HEK293 (cell line): ENCODE results near the gene WDR7.

Experiments used
- CTCF ChIA-PET: fragments of 350-600 bp; formaldehyde crosslinking; extraction: SDS; loops from one replicate; lab custom pipeline; 2021; ENCODE audit warnings: antibody characterized with exemption; lab: Yijun Ruan, JAX
- POLR2A ChIA-PET: fragments of 300-600 bp; formaldehyde crosslinking; extraction: SDS; loops from one replicate; lab custom pipeline; 2020; ENCODE audit warnings: antibody characterized with exemption, inconsistent platforms; lab: Yijun Ruan, JAX
- H3K27ac ChIP-seq: fragments of 200-500 bp; sonication (Bioruptor generic); 2 replicates; pipeline ENCODE4 v1.5.1; 2014; ENCODE audit warnings: low read depth, low read length, control low read depth, inconsistent platforms; ENCODE audit errors: extremely low read depth
- H3K36me3 ChIP-seq, 2 experiments: fragments of 200-500 bp in 1 of 2; sonication (Bioruptor generic) in 1 of 2; 1 replicate in 1 of 2; 2 replicates in 1 of 2; pipeline ENCODE4 v1.5.1; 2014 to 2017; ENCODE audit warnings: inconsistent platforms in 2 of 2, low read length in 2 of 2; ENCODE audit not compliant: control insufficient read depth in 2 of 2, insufficient read depth in 1 of 2
- H3K4me1 ChIP-seq: fragments of 200-500 bp; sonication (Bioruptor generic); 2 replicates; pipeline ENCODE4 v1.5.1; 2014; ENCODE audit warnings: mild to moderate bottlenecking, low read length, inconsistent platforms; ENCODE audit not compliant: control insufficient read depth, insufficient read depth
- H3K4me3 ChIP-seq: 2 replicates; pipeline ENCODE4 v1.5.1; 2011; ENCODE audit warnings: low read depth, mild to moderate bottlenecking, control low read depth, low read length, moderate library complexity
- H3K9me3 ChIP-seq: fragments of 200-500 bp; sonication (Bioruptor generic); 2 replicates; pipeline ENCODE4 v1.5.1; 2014; ENCODE audit warnings: low read depth, low read length, inconsistent platforms; ENCODE audit not compliant: control insufficient read depth, insufficient read depth
- FEZF1 ChIP-seq: fragments of 450-650 bp; formaldehyde crosslinking; IDR thresholded peaks from 2 replicates; pipeline ENCODE4 v1.5.1; 2016; ENCODE audit warnings: missing biosample characterization, missing genetic modification characterization
- PRDM6 ChIP-seq: fragments of 450-650 bp; formaldehyde crosslinking; IDR thresholded peaks from 2 replicates; pipeline ENCODE4 v1.5.1; 2017; ENCODE audit warnings: missing biosample characterization, missing genetic modification characterization
- SCRT1 ChIP-seq: fragments of 450-650 bp; formaldehyde crosslinking; IDR thresholded peaks from 2 replicates; pipeline ENCODE4 v1.5.1; 2016; ENCODE audit warnings: missing biosample characterization, missing genetic modification characterization, borderline replicate concordance
- ZFP3 ChIP-seq: fragments of 450-650 bp; formaldehyde crosslinking; IDR thresholded peaks from 2 replicates; pipeline ENCODE4 v1.5.1; 2016; ENCODE audit warnings: low read depth, missing biosample characterization, missing genetic modification characterization
- ZNF132 ChIP-seq: fragments of 450-650 bp; formaldehyde crosslinking; IDR thresholded peaks from 2 replicates; pipeline ENCODE4 v1.5.1; 2017; ENCODE audit warnings: missing biosample characterization, missing genetic modification characterization, borderline replicate concordance
- ZNF26 ChIP-seq: fragments of 450-650 bp; formaldehyde crosslinking; IDR thresholded peaks from 2 replicates; pipeline ENCODE4 v1.5.1; 2016; ENCODE audit warnings: missing biosample characterization, missing genetic modification characterization
- ZNF302 ChIP-seq: fragments of 450-650 bp; formaldehyde crosslinking; IDR thresholded peaks from 2 replicates; pipeline ENCODE4 v1.5.1; 2016; ENCODE audit warnings: missing biosample characterization, missing genetic modification characterization, low read depth
- ZNF311 ChIP-seq: fragments of 450-650 bp; formaldehyde crosslinking; IDR thresholded peaks from 2 replicates; pipeline ENCODE4 v1.5.1; 2017; ENCODE audit warnings: missing biosample characterization, missing genetic modification characterization, borderline replicate concordance
- ZNF335 ChIP-seq: fragments of 450-650 bp; formaldehyde crosslinking; conservative IDR thresholded peaks from 2 replicates; pipeline ENCODE4 v1.5.1; 2016; ENCODE audit warnings: missing biosample characterization, missing genetic modification characterization
- ZNF362 ChIP-seq: fragments of 450-650 bp; formaldehyde crosslinking; IDR thresholded peaks from 2 replicates; pipeline ENCODE4 v1.5.1; 2016; ENCODE audit warnings: missing biosample characterization, missing genetic modification characterization
- ZNF433 ChIP-seq: fragments of 450-650 bp; formaldehyde crosslinking; IDR thresholded peaks from 2 replicates; pipeline ENCODE4 v1.5.1; 2016; ENCODE audit warnings: missing biosample characterization, missing genetic modification characterization, low read depth
- ZNF449 ChIP-seq: fragments of 450-650 bp; formaldehyde crosslinking; IDR thresholded peaks from 2 replicates; pipeline ENCODE4 v1.5.1; 2017; ENCODE audit warnings: missing biosample characterization, mild to moderate bottlenecking, missing genetic modification characterization, moderate library complexity
- ZNF518A ChIP-seq: fragments of 450-650 bp; formaldehyde crosslinking; conservative IDR thresholded peaks from 2 replicates; pipeline ENCODE4 v1.5.1; 2016; ENCODE audit warnings: low read depth, missing biosample characterization, missing genetic modification characterization
- ZNF549 ChIP-seq: fragments of 450-650 bp; IDR thresholded peaks from 2 replicates; pipeline ENCODE4 v1.5.1; 2018; ENCODE audit warnings: missing biosample characterization, missing genetic modification characterization, mild to moderate bottlenecking, inconsistent platforms, moderate library complexity
- ZNF654 ChIP-seq: fragments of 450-650 bp; formaldehyde crosslinking; IDR thresholded peaks from 2 replicates; pipeline ENCODE4 v1.5.1; 2016; ENCODE audit warnings: low read depth, missing biosample characterization, missing genetic modification characterization
- ZSCAN18 ChIP-seq: fragments of 450-650 bp; formaldehyde crosslinking; IDR thresholded peaks from 2 replicates; pipeline ENCODE4 v1.5.1; 2016; ENCODE audit warnings: missing biosample characterization, missing genetic modification characterization

WDR7 gene

GRCh38 chr18:56702946-56703345 is 51.8 kb downstream of the WDR7 start:
- ChIA-PET CTCF (interaction anchor here (0.6 to 3.3 kb wide), 22 partner anchors 9 to 1416 kb away, joined by 3 to 22 read pairs (median 4); no protein-coding TSS in a partner anchor), POLR2A (no interaction called here)
- TF ChIP-seq SCRT1, result no peak
- TF ChIP-seq ZNF654, result peak; percentile 49
- H3K36me3 ChIP-seq, result no peaks in the 10 kb centered on the region; a peak in 1 of 3 replicates
- no peaks in the 10 kb centered on the region for H3K9me3 ChIP-seq
- H3K27ac ChIP-seq, result no peak overlapping the region
- H3K4me1 ChIP-seq, result no peaks in the 10 kb centered on the region
- no peak overlapping the region for H3K4me3 ChIP-seq

GRCh38 chr18:56709463-56709862 is 58.3 kb downstream of the WDR7 start:
- H3K4me1 ChIP-seq, result peaks cover 14% of the 10 kb centered on the region
- H3K4me3 ChIP-seq, result no peak overlapping the region
- no peaks in the 10 kb centered on the region; a peak in 1 of 3 replicates for H3K36me3 ChIP-seq
- no peak for TF ChIP-seq ZNF132 (tag by site-specific recombination)
- TF ChIP-seq FEZF1 (tag by site-specific recombination), result peak; percentile 31; the same call in 1 of the 2 replicates
- TF ChIP-seq ZNF518A (tag by site-specific recombination), result no peak
- TF ChIP-seq PRDM6 (tag by site-specific recombination), result 0 out of 2 replicates have a peak, but pooled peaks have one; percentile 21
- TF ChIP-seq ZNF335, result peak; percentile 49; the same call in 1 of the 2 replicates
- POLR2A ChIA-PET, result interaction anchor here (1.4 kb wide), 1 partner anchor 58 kb away, joined by 3 read pairs; the partner anchor contains the start of gene WDR7
- no peaks in the 10 kb centered on the region for H3K9me3 ChIP-seq
- CTCF ChIA-PET, result interaction anchor here (0.6 to 1.1 kb wide), 3 partner anchors 16 to 852 kb away, joined by 3 to 4 read pairs (median 4); no protein-coding TSS in a partner anchor
- no peak overlapping the region for H3K27ac ChIP-seq

- Histone ChIP-seq H3K36me3 (no peaks in the 10 kb centered on the region), H3K27ac (no peak overlapping the region), H3K4me3 (no peak overlapping the region), H3K9me3 (no peaks in the 10 kb centered on the region), H3K4me1 (peaks cover 14% of the 10 kb centered on the region)
- CTCF ChIA-PET, result interaction anchor here (1.3 to 2.8 kb wide), 2 partner anchors 10 to 735 kb away, joined by 5 to 17 read pairs; no protein-coding TSS in a partner anchor
- POLR2A ChIA-PET, result no interaction called here
- TF ChIP-seq ZNF311 (tag by site-specific recombination) (no peak), ZSCAN18 (tag by site-specific recombination) (no peak), ZNF433 (tag by site-specific recombination) (no peak), ZNF26 (tag by site-specific recombination) (no peak), ZNF449 (tag by site-specific recombination) (no peak), ZNF362 (tag by site-specific recombination) (no peak), ZNF549 (tag by site-specific recombination) (no peak), ZNF302 (tag by site-specific recombination) (no peak), ZFP3 (tag by site-specific recombination) (no peak)
Observed at GRCh38 chr18:56711708-56712445, 60.7 kb downstream of the WDR7 start.
